CD4-positive, alpha-beta T cell treated with Interleukin-6 at 100 ng/mL for 8 hours (primary cell): ENCODE data around the gene IFI35.
"Not testable (repeated sequence)": the region's sequence is repeated elsewhere in the genome, so short reads cannot be mapped to it uniquely, and the experiment has no call there.

Source experiments
- DNase-seq: peaks from one replicate; pipeline ENCODE4 v3.0.0-alpha.2; 2020; ENCODE audit warnings: mixed read lengths, low spot score

IFI35 gene

GRCh38 chr17:43024407-43025289 is 18.1 kb downstream of the IFI35 start, which contains the start of gene RND2:
RND2 (plus strand) TSS chr17:43025231; CDS start chr17:43025348, 117 bp downstream.
- DNase-seq, result peak; percentile 74

GRCh38 chr17:43025290-43025657 is 18.7 kb downstream of the IFI35 start:
- no peak for DNase-seq

- DNase-seq, result no peak
Measured at GRCh38 chr17:43025766-43026537, 19.4 kb downstream of the IFI35 start.

- no peak for DNase-seq
Measured at GRCh38 chr17:43026595-43026994, 20.0 kb downstream of the IFI35 start.

- DNase-seq, result no peak
Measured at GRCh38 chr17:43027091-43028032, 20.8 kb downstream of the IFI35 start.

GRCh38 chr17:43028221-43028861 is 21.8 kb downstream of the IFI35 start:
- no peak for DNase-seq

GRCh38 chr17:43030137-43030767 is 23.7 kb downstream of the IFI35 start:
- no peak for DNase-seq

GRCh38 chr17:43031666-43032065 is 25.1 kb downstream of the IFI35 start:
- DNase-seq, result no peak

GRCh38 chr17:43033948-43034881 is 27.6 kb downstream of the IFI35 start:
- DNase-seq, result no peak

- no peak for DNase-seq
Measured at GRCh38 chr17:43034894-43035293, 28.3 kb downstream of the IFI35 start.

GRCh38 chr17:43039646-43040045 is 33.1 kb downstream of the IFI35 start:
- DNase-seq, result no peak

GRCh38 chr17:43040655-43041054 is 34.1 kb downstream of the IFI35 start:
- DNase-seq, result no peak

GRCh38 chr17:43042025-43042628 is 35.5 kb downstream of the IFI35 start:
- DNase-seq, result no peak

GRCh38 chr17:43043307-43043706 is 36.7 kb downstream of the IFI35 start:
- DNase-seq, result no peak

GRCh38 chr17:43044024-43044423 is 37.4 kb downstream of the IFI35 start:
- DNase-seq, result no peak

- no peak for DNase-seq
Measured at GRCh38 chr17:43051969-43052368, 45.4 kb downstream of the IFI35 start.

GRCh38 chr17:43053008-43053407 is 46.4 kb downstream of the IFI35 start:
- not testable (repeated sequence) for DNase-seq

- DNase-seq, result no peak
Measured at GRCh38 chr17:43056051-43056450, 49.5 kb downstream of the IFI35 start.

- no peak for DNase-seq
Measured at GRCh38 chr17:43062984-43063638, 56.5 kb downstream of the IFI35 start.
